ENCODE data around the gene BGN. TPM values are rescaled to one million over a fixed set of nuclear protein-coding genes. Genes with fewer than 3 reads are reported as not detected.

Gene BGN
- total and polyA plus RNA-seq, 4 donors: 77.9 to 161 (median 126) TPM

- DNase-seq: peak in 2 of 3 donors; percentile 66 to 68
- H3K9ac ChIP-seq (ENCODE audit: insufficient read depth in 1 of 2, low read length in 2 of 2): no peak overlapping the region
- 32 to 56% methylated on average over 17 of the region's 17 CpGs for WGBS, 2 donors
- peak overlapping the region; percentile 4 for H3K4me3 ChIP-seq
- H3K27ac ChIP-seq (ENCODE audit: low read depth in 1 of 2, low read length in 1 of 2): peak overlapping the region in 1 of 2 donors; percentile 8
- H3K9me3 ChIP-seq (ENCODE audit: control insufficient read depth in 4 of 4, insufficient read depth in 3 of 4, low read length in 3 of 4): no peaks in the 10 kb centered on the region
- ATAC-seq (ENCODE audit: insufficient read depth, low FRiP score): no peak
- peaks cover 0 to 40% (median 8%) of the 10 kb centered on the region in 5 donors for H3K4me1 ChIP-seq (ENCODE audit: control insufficient read depth in 5 of 5, insufficient read depth in 5 of 5, low read length in 5 of 5)
- H3K27me3 ChIP-seq (ENCODE audit: control insufficient read depth in 3 of 3, insufficient read depth in 3 of 3, low read length in 2 of 3): no peaks in the 10 kb centered on the region
- H3K36me3 ChIP-seq (ENCODE audit: control insufficient read depth in 4 of 4, insufficient read depth in 4 of 4, low read length in 4 of 4): no peaks in the 10 kb centered on the region
- no peak for TF ChIP-seq CTCF (IDR thresholded peaks at IDR 0.05; ENCODE audit: control extremely low read depth, extremely low read depth)
These were observed 577 bp downstream of the BGN start for GRCh38 chrX:153495362-153495751.

- Histone ChIP-seq H3K4me3 (no peak overlapping the region), H3K9me3 (ENCODE audit: control insufficient read depth in 4 of 4, insufficient read depth in 3 of 4, low read length in 3 of 4) (no peaks in the 10 kb centered on the region), H3K36me3 (ENCODE audit: control insufficient read depth in 4 of 4, insufficient read depth in 4 of 4, low read length in 4 of 4) (no peaks in the 10 kb centered on the region), H3K9ac (ENCODE audit: insufficient read depth in 1 of 2, low read length in 2 of 2) (no peak overlapping the region), H3K27me3 (ENCODE audit: control insufficient read depth in 3 of 3, insufficient read depth in 3 of 3, low read length in 2 of 3) (no peaks in the 10 kb centered on the region), H3K27ac (ENCODE audit: low read depth in 1 of 2, low read length in 1 of 2) (no peak overlapping the region), H3K4me1 (ENCODE audit: control insufficient read depth in 5 of 5, insufficient read depth in 5 of 5, low read length in 5 of 5) (peaks cover 0 to 33% (median 8%) of the 10 kb centered on the region in 5 donors)
- no peak for ATAC-seq (ENCODE audit: insufficient read depth, low FRiP score)
- 72 to 75% methylated on average over 8 to 18 of the region's 18 CpGs for WGBS, 2 donors
- no peak for DNase-seq
- no peak for TF ChIP-seq CTCF (IDR thresholded peaks at IDR 0.05; ENCODE audit: control extremely low read depth, extremely low read depth)
These were observed 1.3 kb downstream of the BGN start for GRCh38 chrX:153495903-153496589.

GRCh38 chrX:153496590-153496959, 1.8 kb downstream of the BGN start:
- Histone ChIP-seq H3K36me3 (ENCODE audit: control insufficient read depth in 4 of 4, insufficient read depth in 4 of 4, low read length in 4 of 4) (no peaks in the 10 kb centered on the region), H3K27ac (ENCODE audit: low read depth in 1 of 2, low read length in 1 of 2) (no peak overlapping the region), H3K9ac (ENCODE audit: insufficient read depth in 1 of 2, low read length in 2 of 2) (no peak overlapping the region), H3K4me3 (no peak overlapping the region), H3K9me3 (ENCODE audit: control insufficient read depth in 4 of 4, insufficient read depth in 3 of 4, low read length in 3 of 4) (no peaks in the 10 kb centered on the region), H3K4me1 (ENCODE audit: control insufficient read depth in 5 of 5, insufficient read depth in 5 of 5, low read length in 5 of 5) (peaks cover 0 to 28% (median 4%) of the 10 kb centered on the region in 5 donors), H3K27me3 (ENCODE audit: control insufficient read depth in 3 of 3, insufficient read depth in 3 of 3, low read length in 2 of 3) (no peaks in the 10 kb centered on the region)
- ATAC-seq (ENCODE audit: insufficient read depth, low FRiP score) (no peak), DNase-seq (peak in 2 of 3 donors; percentile 38 to 57)
- no peak for TF ChIP-seq CTCF (IDR thresholded peaks at IDR 0.05; ENCODE audit: control extremely low read depth, extremely low read depth)
- 47 to 57% methylated on average over 8 of the region's 8 CpGs for WGBS, 2 donors

GRCh38 chrX:153498453-153498852, 3.7 kb downstream of the BGN start:
- H3K4me1 ChIP-seq (ENCODE audit: control insufficient read depth in 5 of 5, insufficient read depth in 5 of 5, low read length in 5 of 5): peaks cover 0 to 13% (median 3%) of the 10 kb centered on the region in 5 donors
- no peak for TF ChIP-seq CTCF (IDR thresholded peaks at IDR 0.05; ENCODE audit: control extremely low read depth, extremely low read depth)
- H3K4me3 ChIP-seq: no peak overlapping the region
- no peaks in the 10 kb centered on the region for H3K36me3 ChIP-seq (ENCODE audit: control insufficient read depth in 4 of 4, insufficient read depth in 4 of 4, low read length in 4 of 4)
- H3K9ac ChIP-seq (ENCODE audit: insufficient read depth in 1 of 2, low read length in 2 of 2): no peak overlapping the region
- WGBS, 2 donors: 78 to 100% methylated on average over 5 to 7 of the region's 7 CpGs
- no peak overlapping the region for H3K27ac ChIP-seq (ENCODE audit: low read depth in 1 of 2, low read length in 1 of 2)
- ATAC-seq (ENCODE audit: insufficient read depth, low FRiP score) (no peak), DNase-seq (no peak)
- H3K9me3 ChIP-seq (ENCODE audit: control insufficient read depth in 4 of 4, insufficient read depth in 3 of 4, low read length in 3 of 4): no peaks in the 10 kb centered on the region
- no peaks in the 10 kb centered on the region for H3K27me3 ChIP-seq (ENCODE audit: control insufficient read depth in 3 of 3, insufficient read depth in 3 of 3, low read length in 2 of 3)

Data from lung (tissue), 12 donors.